ENCODE data around the gene CMSS1.

DNA sequence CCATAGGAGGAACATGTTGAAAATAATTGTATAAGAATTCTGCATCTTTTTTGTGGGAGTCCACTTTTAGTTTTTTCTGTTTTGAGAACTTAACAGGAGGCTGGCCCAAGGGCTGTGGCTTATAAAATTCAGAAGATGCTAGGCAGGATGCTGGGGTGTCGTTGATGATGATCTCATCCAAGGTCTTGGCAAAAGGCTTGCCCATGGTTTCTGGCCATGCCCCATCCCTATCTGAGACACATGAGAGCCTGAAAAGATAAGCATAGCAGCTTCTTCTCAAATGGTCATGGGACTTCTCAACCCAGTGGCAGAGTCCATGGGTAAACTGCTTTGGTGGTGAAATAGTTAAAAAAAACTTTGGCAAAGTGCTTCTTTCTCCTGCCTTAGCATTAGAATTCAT is 35.2 kb downstream of the CMSS1 start:
- TF ChIP-seq CTCF (IDR thresholded peaks at IDR 0.05; ENCODE audit: low read depth, low read length, missing input control) (no peak), HNF4A (conservative IDR thresholded peaks at IDR 0.05) (no peak), GABPA (IDR thresholded peaks at IDR 0.05 in 1 of 2, conservative IDR thresholded peaks at IDR 0.05 in 1 of 2) (no peak), SP1 (IDR thresholded peaks at IDR 0.05) (no peak), TAF1 (conservative IDR thresholded peaks at IDR 0.05) (no peak)
